ENCODE measurements around the gene HORMAD1.

DNA sequence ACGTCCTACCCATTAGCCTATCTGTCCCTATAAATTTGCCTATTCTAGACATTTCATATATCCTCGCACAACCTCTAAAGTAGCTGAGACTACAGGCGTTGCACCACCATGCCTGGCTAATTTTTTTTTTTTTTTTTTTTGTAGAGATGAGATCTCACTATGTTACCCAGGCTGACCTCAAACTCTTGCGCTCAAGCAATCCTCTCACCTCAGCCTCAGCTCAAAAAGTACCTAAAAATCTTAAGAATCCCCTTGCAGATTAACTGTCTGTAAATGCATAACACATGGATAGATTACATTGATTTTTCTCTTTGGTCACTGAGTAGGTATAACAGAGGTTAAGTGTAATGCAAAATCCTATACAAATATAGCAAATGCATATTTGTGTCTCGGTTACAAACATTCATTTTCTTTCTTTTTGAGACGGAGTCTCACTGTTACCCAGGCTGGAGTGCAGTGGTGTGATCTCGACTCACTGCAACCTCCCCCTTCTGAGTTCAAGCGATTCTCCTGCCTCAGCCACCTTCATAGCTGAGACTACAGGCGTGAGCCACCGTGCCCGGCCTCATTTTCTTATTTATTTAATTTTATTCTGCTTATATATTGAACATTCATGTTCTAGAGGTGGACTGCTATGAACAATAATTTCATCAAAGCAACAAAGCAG is 2.3 kb downstream of the HORMAD1 start:
- no peak for TF ChIP-seq CTCF (IDR thresholded peaks at IDR 0.05)
- TF ChIP-seq POLR2A (IDR thresholded peaks at IDR 0.05), result no peak

All from esophagus squamous epithelium (tissue), 4 donors.